H1 (cell line): ENCODE measurements around the gene COLEC12. TPM values are rescaled to one million over a fixed set of nuclear protein-coding genes. Genes with fewer than 3 reads are reported as not detected.

Source experiments
- CTCF ChIA-PET: fragments of 300-600 bp; sonication (Branson Sonifier 250); formaldehyde crosslinking; loops from one replicate; lab custom pipeline; 2021; ENCODE audit not compliant: partially characterized antibody; lab: Charles Lee
- POLR2A ChIA-PET: fragments of 300-600 bp; sonication (Branson Sonifier 250); formaldehyde crosslinking; loops from one replicate; lab custom pipeline; 2021; ENCODE audit warnings: inconsistent platforms; ENCODE audit not compliant: partially characterized antibody; lab: Charles Lee
- DNase-seq, 2 experiments: peaks; one replicate each; pipeline versions ENCODE4 v3.0.0 to v3.0.0-alpha.2; 2010 to 2022; ENCODE audit warnings: low spot score in 2 of 2, low read depth in 1 of 2, mixed read lengths in 1 of 2
- FAIRE-seq: peaks from 2 replicates; lab custom pipeline; 2011; peaks lifted over from hg19 to GRCh38; lab: Jason Lieb, UNC
- H2AFZ ChIP-seq: 2 replicates; pipeline ENCODE4 v1.8.1; 2012; ENCODE audit warnings: low read length, inconsistent platforms
- H2AK5ac ChIP-seq: 2 replicates; pipeline ENCODE4 v1.6.1; 2013; ENCODE audit warnings: low read depth, low read length
- H2BK120ac ChIP-seq: replicated peaks from 2 replicates; pipeline ENCODE3; 2013; ENCODE audit warnings: low read depth, low read length, inconsistent platforms
- H2BK12ac ChIP-seq: 2 replicates; pipeline ENCODE4 v1.6.1; 2013; ENCODE audit warnings: low read depth, low read length
- H2BK15ac ChIP-seq: 2 replicates; pipeline ENCODE4 v1.6.1; 2013; ENCODE audit warnings: low read length
- H2BK20ac ChIP-seq: 2 replicates; pipeline ENCODE4 v1.6.1; 2013; ENCODE audit warnings: low read length
- H2BK5ac ChIP-seq: 2 replicates; pipeline ENCODE4 v1.6.1; 2013; ENCODE audit warnings: low read depth, low read length
- H3K14ac ChIP-seq: 2 replicates; pipeline ENCODE4 v1.6.1; 2013; ENCODE audit warnings: inconsistent platforms; ENCODE audit not compliant: insufficient read length
- H3K18ac ChIP-seq: 2 replicates; pipeline ENCODE4 v1.6.1; 2013; ENCODE audit warnings: low read length; ENCODE audit errors: extremely low read depth
- H3K23ac ChIP-seq: 2 replicates; pipeline ENCODE4 v1.6.1; 2013; ENCODE audit warnings: inconsistent platforms; ENCODE audit not compliant: insufficient read length
- H3K23me2 ChIP-seq: 2 replicates; pipeline ENCODE4 v1.6.1; 2013; ENCODE audit warnings: low read depth, low read length
- H3K27ac ChIP-seq: 2 replicates; pipeline ENCODE4 v1.6.1; 2011; ENCODE audit warnings: low read depth, low read length, inconsistent platforms
- H3K27me3 ChIP-seq, 4 experiments: replicated peaks in 1 of 4; 1 replicate in 1 of 4; 2 replicates in 3 of 4; pipeline versions ENCODE4 v1.6.1 to v1.8.1; 2011 to 2013; ENCODE audit warnings: low read length in 3 of 4, mild to moderate bottlenecking in 3 of 4, inconsistent platforms in 2 of 4, mixed read lengths in 2 of 4, moderate library complexity in 1 of 4; ENCODE audit not compliant: control insufficient read depth in 3 of 4, insufficient read depth in 3 of 4; ENCODE audit errors: extremely low read depth in 1 of 4
- H3K36me3 ChIP-seq, 4 experiments: 2 replicates each; pipeline versions ENCODE4 v1.6.1 to v1.8.1; 2011 to 2013; ENCODE audit warnings: mild to moderate bottlenecking in 4 of 4, low read length in 3 of 4, moderate library complexity in 2 of 4, control low read depth in 1 of 4, inconsistent platforms in 1 of 4; ENCODE audit not compliant: insufficient read depth in 4 of 4, control insufficient read depth in 2 of 4
- H3K4ac ChIP-seq: replicated peaks from 2 replicates; pipeline ENCODE3; 2013; ENCODE audit warnings: low read length, low read depth, mixed read lengths, inconsistent platforms; ENCODE audit not compliant: insufficient read length
- H3K4me1 ChIP-seq, 4 experiments: replicated peaks in 1 of 4; 1 replicate in 1 of 4; 2 replicates in 3 of 4; pipeline versions ENCODE4 v1.6.1 to v1.8.1; 2011 to 2013; ENCODE audit warnings: low read length in 3 of 4, inconsistent platforms in 2 of 4, mixed read lengths in 1 of 4; ENCODE audit not compliant: insufficient read depth in 4 of 4, control insufficient read depth in 3 of 4
- H3K4me2 ChIP-seq, 2 experiments: 2 replicates each; pipeline versions ENCODE4 v1.6.1 to v1.8.1; 2011 to 2013; ENCODE audit warnings: low read depth in 2 of 2, low read length in 2 of 2, control low read depth in 1 of 2, inconsistent platforms in 1 of 2, mild to moderate bottlenecking in 1 of 2; ENCODE audit not compliant: insufficient read depth in 1 of 2
- H3K4me3 ChIP-seq, 4 experiments: fragments of 200-600, 300-600 bp in 1 of 4; sonication (generic), shearing (Covaris generic), sonication (Bioruptor Twin) in 1 of 4; 2 replicates each; pipeline versions ENCODE4 v1.5.1 to v1.8.1; 2011 to 2016; ENCODE audit warnings: low read length in 4 of 4, low read depth in 3 of 4, control low read depth in 2 of 4, inconsistent platforms in 2 of 4, mild to moderate bottlenecking in 2 of 4, mixed read lengths in 1 of 4, moderate library complexity in 1 of 4; ENCODE audit not compliant: insufficient read depth in 2 of 4; ENCODE audit errors: extremely low read depth in 1 of 4
- H3K56ac ChIP-seq: replicated peaks from 2 replicates; pipeline ENCODE3; 2013; ENCODE audit warnings: low read depth, mild to moderate bottlenecking, mixed read lengths, low read length, inconsistent platforms; ENCODE audit not compliant: insufficient read length
- H3K79me1 ChIP-seq: 2 replicates; pipeline ENCODE4 v1.6.1; 2013; ENCODE audit warnings: low read depth, low read length, control low read depth
- H3K79me2 ChIP-seq, 2 experiments: 2 replicates each; pipeline versions ENCODE4 v1.6.1 to v1.8.1; 2012 to 2013; ENCODE audit warnings: low read length in 2 of 2, mild to moderate bottlenecking in 2 of 2, inconsistent platforms in 1 of 2; ENCODE audit not compliant: insufficient read depth in 2 of 2, control insufficient read depth in 1 of 2
- H3K9ac ChIP-seq, 4 experiments: replicated peaks in 1 of 4; 1 replicate in 1 of 4; 2 replicates in 3 of 4; pipeline versions ENCODE4 v1.6.1 to v1.8.1; 2011 to 2013; ENCODE audit warnings: low read depth in 3 of 4, low read length in 3 of 4, control low read depth in 2 of 4, mild to moderate bottlenecking in 2 of 4, moderate library complexity in 2 of 4, inconsistent platforms in 1 of 4; ENCODE audit errors: extremely low read depth in 1 of 4
- H3K9me3 ChIP-seq, 2 experiments: 2 replicates each; pipeline versions ENCODE4 v1.6.1 to v1.8.1; 2012 to 2013; ENCODE audit warnings: mild to moderate bottlenecking in 2 of 2, moderate library complexity in 2 of 2, control low read depth in 1 of 2, inconsistent platforms in 1 of 2, low read depth in 1 of 2, low read length in 1 of 2, mixed read lengths in 1 of 2; ENCODE audit not compliant: insufficient read depth in 2 of 2
- H4K20me1 ChIP-seq, 2 experiments: replicated peaks in 1 of 2; 2 replicates each; pipeline versions ENCODE3 to v1.8.1; 2011 to 2013; ENCODE audit warnings: inconsistent platforms in 2 of 2, low read length in 2 of 2, mild to moderate bottlenecking in 1 of 2; ENCODE audit not compliant: insufficient read depth in 2 of 2, control insufficient read depth in 1 of 2
- H4K5ac ChIP-seq: 2 replicates; pipeline ENCODE4 v1.6.1; 2013; ENCODE audit warnings: low read length, low read depth, mixed read lengths, inconsistent platforms; ENCODE audit not compliant: insufficient read length
- H4K8ac ChIP-seq: 2 replicates; pipeline ENCODE4 v1.8.0; 2013; ENCODE audit warnings: mild to moderate bottlenecking, moderate library complexity, low read length, inconsistent platforms; ENCODE audit not compliant: insufficient read depth; ENCODE audit errors: extremely low read depth
- H4K91ac ChIP-seq: replicated peaks from 2 replicates; pipeline ENCODE3; 2013; ENCODE audit warnings: low read length, mixed read lengths, inconsistent platforms; ENCODE audit not compliant: insufficient read length
- CBX5 ChIP-seq: fragments of 300-800, 300-1000 bp; sonication (generic); IDR thresholded peaks from 2 replicates; pipeline ENCODE4 v1.7.1; 2016; ENCODE audit warnings: antibody characterized with exemption, low read length, low read depth
- CHD2 ChIP-seq: IDR thresholded peaks from 2 replicates; pipeline ENCODE4 v1.6.1; 2012; ENCODE audit warnings: low read length, improper control_type of control experiment
- FOSL1 ChIP-seq: IDR thresholded peaks from 2 replicates; pipeline ENCODE4 v1.6.1; 2011; ENCODE audit warnings: mild to moderate bottlenecking, low read depth, low read length, moderate library complexity; ENCODE audit not compliant: insufficient read depth
- GTF2F1 ChIP-seq: IDR thresholded peaks from 2 replicates; pipeline ENCODE4 v1.6.1; 2012; ENCODE audit warnings: low read depth, low read length, improper control_type of control experiment, borderline replicate concordance
- MAX ChIP-seq: IDR thresholded peaks from 2 replicates; pipeline ENCODE4 v1.6.1; 2012; ENCODE audit warnings: inconsistent platforms
- RFX5 ChIP-seq: IDR thresholded peaks from 2 replicates; pipeline ENCODE4 v1.6.1; 2011; ENCODE audit warnings: low read depth, low read length, improper control_type of control experiment, borderline replicate concordance
- SP4 ChIP-seq: IDR thresholded peaks from 2 replicates; pipeline ENCODE4 v1.6.1; 2012; ENCODE audit warnings: low read length, inconsistent platforms
- WGBS, 2 experiments: shearing (Covaris generic) in 1 of 2; methylation state at CpG; one replicate each; pipeline versions ENCODE4 v1.1.6 to v1.1.7; 2013 to 2015; ENCODE audit warnings: low lambda C conversion rate in 2 of 2, mixed read lengths in 2 of 2, inconsistent platforms in 1 of 2, low coverage in 1 of 2, missing lambda C conversion rate in 1 of 2; ENCODE audit not compliant: insufficient replicate concordance in 2 of 2, insufficient coverage in 1 of 2, insufficient read length in 1 of 2; ENCODE audit errors: extremely low coverage in 1 of 2, missing lambda C conversion rate in 1 of 2; 5-methylcytosine and 5-hydroxymethylcytosine counted together
- polyA plus RNA-seq, 7 experiments: library from polyadenylated mRNA; depleted of rRNA in 3 of 7; stranded (reverse) in 5 of 7; unstranded in 2 of 7; fragments of >200 nt in 5 of 7; fragments of 200-250 nt in 2 of 7; gene quantifications; 1 replicate in 5 of 7; 2 replicates in 1 of 7; 4 replicates in 1 of 7; pipeline versions ENCODE4 v1.2.1 to v1.2.3, GENCODE V29; 2011 to 2013; ENCODE audit warnings: missing spikeins in 2 of 7, mixed read lengths in 2 of 7
- total RNA-seq: library from RNA; stranded (reverse); fragmentation: NEBNext Ultra II Directional; extraction: Animal tissue kit (Norgen Biotek cat#: 25700); gene quantifications from 2 replicates; pipeline ENCODE4 v1.2.1, GENCODE V29; 2021

COLEC12 gene
- total and polyA plus RNA-seq, 2 of the 8 experiments (the other 6 are each of a cell fraction or from before 2014, with no cell fraction given), result 0.44 to 2.3 TPM

- Histone ChIP-seq H3K56ac (no peak overlapping the region), H3K4me3 (no peak overlapping the region), H2AK5ac (no peak overlapping the region), H3K18ac (no peak overlapping the region), H3K27me3 (no peaks in the 10 kb centered on the region), H3K79me1 (no peaks in the 10 kb centered on the region), H3K9ac (no peak overlapping the region), H3K4me1 (no peaks in the 10 kb centered on the region), H2BK12ac (no peak overlapping the region), H2BK5ac (no peak overlapping the region), H2BK120ac (no peak overlapping the region), H3K4me2 (no peak overlapping the region), H2AFZ (no peak overlapping the region), H4K20me1 (no peaks in the 10 kb centered on the region), H3K23ac (no peak overlapping the region), H3K27ac (no peak overlapping the region), H3K36me3 (no peaks in the 10 kb centered on the region), H4K5ac (no peak overlapping the region), H4K8ac (no peak overlapping the region), H3K14ac (no peak overlapping the region), H3K79me2 (no peaks in the 10 kb centered on the region), H2BK15ac (no peak overlapping the region), H3K23me2 (no peaks in the 10 kb centered on the region), H4K91ac (no peak overlapping the region), H3K4ac (no peak overlapping the region), H3K9me3 (no peaks in the 10 kb centered on the region), H2BK20ac (no peak overlapping the region)
- DNase-seq (no peak), FAIRE-seq (no peak)
- ChIA-PET POLR2A (no interaction called here), CTCF (no interaction called here)
- TF ChIP-seq CBX5, result no peak
- no peak for TF ChIP-seq SP4
- no peak for TF ChIP-seq RFX5
- no peak for TF ChIP-seq GTF2F1
- no peak for TF ChIP-seq MAX
- no peak for TF ChIP-seq CHD2
- no peak for TF ChIP-seq FOSL1
- 89% methylated on average over 3 of the region's 3 CpGs; no CpG with 5 or more reads in 1 of the 2 experiments for WGBS, 2 experiments
Observed at GRCh38 chr18:445055-445454, 55.4 kb downstream of the COLEC12 start.
